Testis (tissue), 3 donors: ENCODE data around the gene MOV10L1. TPM values are rescaled to one million over a fixed set of nuclear protein-coding genes. Genes with fewer than 3 reads are reported as not detected.

ENCODE experiments used
- DNase-seq: peaks from one replicate; pipeline ENCODE4 v3.0.0-alpha.2; 2019
- H3K27ac ChIP-seq, 2 donors: fragments of 200-600 bp; sonication (generic); one replicate each; pipeline ENCODE4 v1.5.1; 2019
- H3K27me3 ChIP-seq: fragments of 200-600 bp; sonication (generic); one replicate; pipeline ENCODE4 v1.5.1; 2019
- H3K36me3 ChIP-seq: fragments of 200-600 bp; sonication (generic); one replicate; pipeline ENCODE4 v1.5.1; 2017; ENCODE audit warnings: low read depth; ENCODE audit errors: missing control alignments
- H3K4me1 ChIP-seq: fragments of 200-600 bp; sonication (generic); one replicate; pipeline ENCODE4 v1.5.1; 2019
- H3K4me3 ChIP-seq, 2 donors: fragments of 200-600 bp; sonication (generic); one replicate each; pipeline ENCODE4 v1.5.1; 2017 to 2019
- H3K9me3 ChIP-seq: fragments of 200-600 bp; sonication (generic); one replicate; pipeline ENCODE4 v1.5.1; 2017
- CTCF ChIP-seq, 3 experiments: fragments of 450-650 bp in 2 of 3; fragments of 200-600 bp in 1 of 3; sonication (generic) in 1 of 3; IDR thresholded peaks; one replicate each; pipeline ENCODE4 v1.5.1; 2016 to 2019; ENCODE audit warnings: antibody characterized with exemption in 3 of 3, mild to moderate bottlenecking in 2 of 3, moderate library complexity in 1 of 3
- POLR2A ChIP-seq: fragments of 450-650 bp; IDR thresholded peaks from one replicate; pipeline ENCODE4 v1.6.1; 2017; ENCODE audit warnings: antibody characterized with exemption, mild to moderate bottlenecking, moderate library complexity
- WGBS, 2 donors: methylation state at CpG; one replicate each; pipeline ENCODE4 v1.1.5; 2018; 5-methylcytosine and 5-hydroxymethylcytosine counted together
- intact Hi-C: fragments of 100-400 bp; cut with DNase I; formaldehyde crosslinking; loops from one replicate; pipeline ENCODE4 v1.15.1; 2023; ENCODE audit warnings: low total_unique reads
- polyA plus RNA-seq: library from polyadenylated mRNA; stranded (reverse); fragments of 350-450 nt; fragmentation: Illumina TruSeq; extraction: RNeasy Lipid Tissue Mini Kit (QIAGEN cat#74804); gene quantifications from one replicate; pipeline ENCODE4 v1.2.3, GENCODE V29; 2014; ENCODE audit warnings: low read depth, low replicate concordance; ENCODE audit not compliant: insufficient read depth
- total RNA-seq, 2 donors: library from RNA; depleted of rRNA; stranded (reverse); fragments of >200 nt; gene quantifications; one replicate each; pipeline ENCODE4 v1.2.3, GENCODE V29; 2016

Gene MOV10L1
- total and polyA plus RNA-seq, 3 donors from 2014 or later: 48.4 to 73.3 (median 62.4) TPM

- 9 to 23% methylated on average over 9 to 34 of the region's 34 CpGs for WGBS, 2 donors
- H3K27me3 ChIP-seq: no peaks in the 10 kb centered on the region
- intact Hi-C loops: loop anchor here (10.0 kb wide), 1 partner anchor 55 kb away; no protein-coding TSS in a partner anchor
- no peak for DNase-seq
- no peaks in the 10 kb centered on the region for H3K36me3 ChIP-seq
- H3K4me1 ChIP-seq: peaks cover 19% of the 10 kb centered on the region
- peak overlapping the region; percentile 70 to 90 for H3K27ac ChIP-seq
- peak overlapping the region; percentile 77 to 82 for H3K4me3 ChIP-seq
- H3K9me3 ChIP-seq: no peaks in the 10 kb centered on the region
- no peak for TF ChIP-seq POLR2A
- TF ChIP-seq CTCF (IDR thresholded peaks at IDR 0.05): no peak
These were observed 110.1 kb downstream of the MOV10L1 start for GRCh38 chr22:50199829-50200460.

GRCh38 chr22:50200461-50201190 lies 110.8 kb downstream of the MOV10L1 start, which contains the start of gene SELENOO:
TSS of gene SELENOO (plus strand) at chr22:50201011. CDS start at chr22:50201037, 26 bp downstream.
- Histone ChIP-seq H3K4me3 (peak within 1 kb of the TSS; percentile 77 to 82), H3K36me3 (no peaks in the 10 kb centered on the region), H3K27ac (peak within 1 kb of the TSS; percentile 70 to 90), H3K4me1 (peaks cover 20% of the 10 kb centered on the region), H3K9me3 (no peaks in the 10 kb centered on the region), H3K27me3 (no peaks in the 10 kb centered on the region)
- intact Hi-C loops: loop anchor here (10.0 kb wide), 1 partner anchor 56 kb away; no protein-coding TSS in a partner anchor
- 1% methylated on average over 39 of the region's 105 CpGs; no CpG with 5 or more reads in 1 of the 2 donors for WGBS, 2 donors
- DNase-seq: peak; percentile 93
- TF ChIP-seq CTCF (IDR thresholded peaks at IDR 0.05) (no peak), POLR2A (peak; percentile 80)

- Histone ChIP-seq H3K9me3 (no peaks in the 10 kb centered on the region), H3K27ac (peak overlapping the region; percentile 9 to 90), H3K27me3 (no peaks in the 10 kb centered on the region), H3K4me3 (peak overlapping the region; percentile 77 to 82), H3K36me3 (no peaks in the 10 kb centered on the region), H3K4me1 (peaks cover 28% of the 10 kb centered on the region)
- WGBS, 2 donors: 2 to 12% methylated on average over 12 to 78 of the region's 115 CpGs
- DNase-seq: no peak
- TF ChIP-seq CTCF (IDR thresholded peaks at IDR 0.05) (no peak), POLR2A (no peak)
- intact Hi-C loops: loop anchor here (10.0 kb wide), 1 partner anchor 57 kb away; no protein-coding TSS in a partner anchor
These were observed 111.7 kb downstream of the MOV10L1 start for GRCh38 chr22:50201191-50202129.

- intact Hi-C loops: loop anchor here (10.0 kb wide), 1 partner anchor 57 kb away; no protein-coding TSS in a partner anchor
- H3K4me1 ChIP-seq: peaks cover 29% of the 10 kb centered on the region
- H3K9me3 ChIP-seq: no peaks in the 10 kb centered on the region
- H3K4me3 ChIP-seq: peak overlapping the region; percentile 69 to 82
- no peaks in the 10 kb centered on the region for H3K36me3 ChIP-seq
- 35 to 42% methylated on average over 13 of the region's 13 CpGs for WGBS, 2 donors
- peak overlapping the region in 1 of 2 donors; percentile 90 for H3K27ac ChIP-seq
- TF ChIP-seq POLR2A (no peak), CTCF (IDR thresholded peaks at IDR 0.05) (no peak)
- no peaks in the 10 kb centered on the region for H3K27me3 ChIP-seq
- DNase-seq: no peak
These were observed 112.4 kb downstream of the MOV10L1 start for GRCh38 chr22:50202130-50202666.
